GM19193 (cell line): ENCODE data around the gene TCF20.

Source experiments
- POLR2A ChIP-seq: IDR thresholded peaks from 4 replicates; pipeline ENCODE4 v1.6.1; 2011; ENCODE audit not compliant: insufficient read depth, insufficient read length; ENCODE audit errors: extremely low read depth

Gene TCF20

GRCh38 chr22:42227435-42227834 is 43.0 kb downstream of the TCF20 start:
- TF ChIP-seq POLR2A, result no peak

GRCh38 chr22:42225841-42226240 is 44.6 kb downstream of the TCF20 start:
- TF ChIP-seq POLR2A, result no peak

GRCh38 chr22:42222140-42222539 is 48.3 kb downstream of the TCF20 start:
- no peak for TF ChIP-seq POLR2A
